ENCODE results near the gene PPP4R4.

PPP4R4 gene, protein sequence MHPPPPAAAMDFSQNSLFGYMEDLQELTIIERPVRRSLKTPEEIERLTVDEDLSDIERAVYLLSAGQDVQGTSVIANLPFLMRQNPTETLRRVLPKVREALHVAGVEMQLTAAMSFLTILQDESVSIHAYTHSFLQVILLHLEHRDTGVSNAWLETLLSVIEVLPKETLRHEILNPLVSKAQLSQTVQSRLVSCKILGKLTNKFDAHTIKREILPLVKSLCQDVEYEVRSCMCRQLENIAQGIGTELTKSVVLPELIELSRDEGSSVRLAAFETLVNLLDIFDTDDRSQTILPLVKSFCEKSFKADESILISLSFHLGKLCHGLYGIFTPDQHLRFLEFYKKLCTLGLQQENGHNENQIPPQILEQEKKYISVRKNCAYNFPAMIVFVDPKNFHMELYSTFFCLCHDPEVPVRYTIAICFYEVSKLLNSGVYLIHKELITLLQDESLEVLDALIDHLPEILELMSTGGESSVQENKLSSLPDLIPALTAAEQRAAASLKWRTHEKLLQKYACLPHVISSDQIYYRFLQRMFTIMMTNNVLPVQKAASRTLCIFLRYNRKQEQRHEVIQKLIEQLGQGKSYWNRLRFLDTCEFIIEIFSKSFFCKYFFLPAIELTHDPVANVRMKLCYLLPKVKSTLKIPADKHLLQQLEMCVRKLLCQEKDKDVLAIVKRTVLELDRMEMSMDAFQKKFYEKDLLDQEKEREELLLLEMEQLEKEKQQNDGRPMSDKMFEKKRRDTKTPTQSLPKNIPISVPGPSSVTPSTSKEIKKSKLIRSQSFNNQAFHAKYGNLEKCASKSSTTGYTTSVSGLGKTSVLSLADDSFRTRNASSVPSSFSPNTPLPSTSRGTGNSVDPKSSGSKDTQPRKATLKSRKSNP

DNA sequence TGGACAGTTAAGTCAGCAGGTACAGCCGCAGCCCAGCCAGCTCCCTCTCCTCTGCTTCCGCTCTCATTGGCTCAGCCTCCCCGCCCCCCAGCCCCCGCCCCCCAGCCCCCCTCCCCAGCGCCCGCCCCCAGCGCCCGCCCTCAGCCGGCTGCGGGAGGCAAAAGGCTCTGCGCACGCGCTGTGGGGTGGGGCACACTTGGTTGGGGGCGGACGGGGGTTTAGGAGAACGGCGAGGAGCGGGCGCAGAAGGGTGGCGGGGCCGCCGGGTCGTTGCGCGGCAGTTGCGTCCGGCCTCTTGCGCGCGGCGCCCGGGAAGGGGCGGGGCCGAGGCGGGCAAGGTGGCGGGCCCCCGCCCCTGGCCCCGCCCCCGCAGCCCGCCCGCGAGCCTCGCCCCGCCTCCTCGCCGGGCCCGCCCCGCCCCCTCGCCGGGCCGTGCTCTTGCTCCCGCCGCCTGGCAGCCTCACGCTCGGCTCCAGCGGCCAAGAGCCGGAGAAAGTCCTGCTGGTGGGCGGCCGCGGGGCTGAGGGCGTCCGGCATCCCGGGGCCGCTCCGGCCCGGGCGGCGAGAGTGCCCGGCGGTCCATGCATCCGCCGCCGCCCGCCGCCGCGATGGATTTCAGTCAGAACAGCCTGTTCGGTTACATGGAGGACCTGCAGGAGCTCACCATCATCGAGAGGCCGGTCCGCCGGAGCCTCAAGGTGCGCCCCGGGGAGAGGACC lies at the start of gene PPP4R4:
Gene PPP4R4, plus strand, starts transcription at position 438 of the 719 bp plus-strand sequence. Its CDS starts 144 bp downstream, at position 582.
- peak; percentile 76 for DNase-seq (ENCODE audit: low spot score)

DNA sequence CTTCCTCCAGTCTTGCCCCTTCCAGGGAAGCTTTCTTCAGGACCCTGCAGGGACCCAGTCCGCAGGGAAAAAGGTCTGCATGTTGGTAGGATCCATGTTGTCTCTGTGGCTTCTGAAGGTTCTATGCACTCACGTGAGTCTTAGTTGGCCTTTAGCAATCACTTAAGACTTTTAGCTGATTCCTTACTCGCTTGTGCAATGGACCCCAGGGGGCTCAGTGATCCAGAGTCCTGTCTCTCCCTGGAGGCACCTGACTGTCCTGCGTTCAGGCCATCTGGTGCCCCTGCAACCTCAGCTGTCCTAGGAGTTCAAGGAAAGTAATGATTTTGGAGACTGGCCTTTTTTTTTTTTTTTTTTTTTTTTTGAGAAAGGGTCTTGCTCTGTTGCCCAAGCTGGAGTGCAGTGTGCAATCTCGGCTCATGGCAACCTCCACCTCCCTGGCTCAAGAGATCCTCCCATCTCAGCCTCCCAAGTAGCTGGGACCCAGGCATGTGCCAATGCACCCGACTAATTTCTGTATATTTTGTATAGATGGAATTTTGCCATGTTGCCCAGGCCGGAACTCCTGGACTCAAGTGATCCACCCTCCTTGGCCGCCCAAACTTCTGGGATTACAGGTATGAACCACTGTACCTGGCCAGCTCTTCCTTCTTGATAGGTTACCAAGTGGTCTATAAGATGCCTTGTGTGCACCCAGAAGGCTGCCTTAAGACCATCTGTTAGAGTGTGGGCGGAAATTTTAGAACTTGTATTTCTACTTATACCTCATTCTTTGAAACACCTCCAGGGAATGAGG lies 49.3 kb upstream of the PPP4R4 start:
- no peak for DNase-seq (ENCODE audit: low spot score)

GRCh38 chr14:94125659-94126418 lies 48.3 kb upstream of the PPP4R4 start:
- no peak for DNase-seq (ENCODE audit: low spot score)

- DNase-seq (ENCODE audit: low spot score): no peak
Observed at GRCh38 chr14:94126419-94126677, 47.8 kb upstream of the PPP4R4 start.

DNA sequence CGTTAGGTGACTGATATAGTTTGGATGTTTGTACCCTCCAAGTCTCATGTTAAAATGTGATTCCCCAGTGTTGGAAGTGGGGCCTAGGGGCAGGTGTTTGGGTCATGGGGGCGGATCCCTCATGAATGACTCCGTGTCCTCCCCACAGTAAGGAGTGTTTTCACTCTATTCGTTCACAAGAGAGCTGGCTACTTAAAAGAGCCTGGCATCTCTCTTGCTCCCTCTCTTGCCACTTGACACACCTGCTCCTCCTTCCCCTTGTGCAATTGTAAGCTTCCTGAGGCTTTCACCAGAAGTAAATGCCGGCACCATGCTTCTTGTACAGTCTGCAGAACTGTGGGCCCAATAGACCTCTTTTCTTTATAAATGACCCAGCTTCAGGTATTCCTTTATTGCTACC lies 47.3 kb upstream of the PPP4R4 start:
- DNase-seq (ENCODE audit: low spot score): no peak

- DNase-seq (ENCODE audit: low spot score): no peak
Observed at GRCh38 chr14:94127330-94127729, 46.8 kb upstream of the PPP4R4 start.

DNA sequence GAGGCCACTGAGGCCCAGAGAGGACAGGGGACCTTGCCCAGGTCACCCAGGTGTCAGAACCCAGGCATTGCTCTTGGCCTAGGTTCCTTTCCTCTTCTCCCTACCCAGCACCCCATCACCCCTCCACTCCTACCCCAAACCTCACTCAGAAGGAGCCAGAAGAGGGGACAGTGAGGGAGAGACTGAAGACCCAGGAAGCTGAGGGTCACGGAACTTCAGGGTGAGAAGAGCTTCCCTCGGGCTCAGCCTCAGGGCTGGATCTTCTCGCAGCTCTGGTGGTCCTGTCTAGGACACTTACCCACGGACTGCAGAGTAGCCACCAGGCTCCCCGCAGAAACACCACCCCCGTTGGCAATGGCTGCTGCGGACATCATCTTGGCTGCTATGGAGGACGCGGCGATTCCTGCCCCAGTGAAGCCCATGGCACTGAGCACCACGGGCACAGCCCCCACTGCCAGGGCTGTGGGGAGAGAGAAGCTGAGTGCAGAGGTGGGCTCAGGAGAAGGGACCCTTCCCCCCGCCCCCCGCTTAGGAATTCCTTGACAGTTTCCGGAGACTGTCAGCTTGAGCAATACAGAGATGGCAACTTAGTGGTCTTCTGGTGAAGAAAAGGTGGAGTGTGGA lies 45.8 kb upstream of the PPP4R4 start:
- no peak for DNase-seq (ENCODE audit: low spot score)

GRCh38 chr14:94129111-94129757 lies 44.9 kb upstream of the PPP4R4 start, which contains the start of gene IFI27L2:
Gene IFI27L2, minus strand, starts transcription at chr14:94129604. Its CDS starts 40 bp downstream, at chr14:94129564.
- DNase-seq (ENCODE audit: low spot score): peak; percentile 60

GRCh38 chr14:94129758-94130414 lies 44.2 kb upstream of the PPP4R4 start:
- peak; percentile 27 for DNase-seq (ENCODE audit: low spot score)

DNA sequence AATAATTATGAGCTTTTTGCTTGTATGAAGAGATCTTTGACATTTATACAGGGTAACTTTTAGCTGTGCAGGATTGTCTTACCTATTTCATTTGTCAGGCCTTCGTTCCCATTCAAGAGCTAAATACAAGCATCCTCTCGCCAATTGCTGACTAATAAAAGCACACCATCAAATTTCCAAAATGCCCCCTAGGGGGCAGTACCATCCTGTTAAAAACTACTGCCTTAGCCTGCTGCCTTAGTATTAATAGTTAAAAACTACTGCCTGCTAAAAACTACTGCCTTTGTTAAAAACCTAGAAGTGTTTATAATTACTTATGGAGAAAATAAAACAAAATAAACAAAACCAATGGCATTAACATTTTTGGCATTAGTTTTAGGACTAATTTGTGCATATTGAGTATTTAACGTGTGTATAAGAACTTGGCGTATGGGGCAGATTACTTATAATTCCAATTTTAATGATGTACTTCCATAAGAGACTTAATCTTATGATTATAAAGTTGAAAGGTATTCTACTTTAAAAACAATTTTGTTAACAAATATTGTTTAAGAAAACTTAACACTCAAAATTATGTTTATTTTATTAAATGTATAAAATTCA lies 41.7 kb upstream of the PPP4R4 start:
- DNase-seq (ENCODE audit: low spot score): peak; percentile 60

DNA sequence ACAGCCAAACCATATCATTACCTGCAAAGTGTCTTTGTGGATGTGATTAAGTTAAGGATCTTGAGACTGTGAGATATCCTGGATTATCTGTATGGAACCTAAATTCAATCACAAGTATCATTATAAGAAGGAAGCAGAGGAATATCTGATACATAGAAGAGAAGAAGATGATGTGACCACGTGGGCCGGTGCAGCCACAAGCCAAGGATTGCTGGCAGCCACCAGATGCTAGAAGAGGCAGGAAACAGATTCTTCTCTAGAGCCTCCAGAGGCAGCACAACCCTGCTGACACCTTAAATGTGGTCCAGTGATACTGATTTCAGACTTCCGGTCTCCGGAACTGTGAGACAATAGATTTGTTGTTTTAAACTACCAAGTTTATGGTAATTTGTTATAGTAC lies 38.6 kb upstream of the PPP4R4 start:
- no peak for DNase-seq (ENCODE audit: low spot score)

GRCh38 chr14:94136575-94137331 lies 37.4 kb upstream of the PPP4R4 start:
- DNase-seq (ENCODE audit: low spot score): peak; percentile 76

GRCh38 chr14:94138251-94138650 lies 35.9 kb upstream of the PPP4R4 start:
- DNase-seq (ENCODE audit: low spot score): no peak

- no peak for DNase-seq (ENCODE audit: low spot score)
Observed at GRCh38 chr14:94139006-94139405, 35.1 kb upstream of the PPP4R4 start.

- no peak for DNase-seq (ENCODE audit: low spot score)
Observed at GRCh38 chr14:94139421-94139820, 34.7 kb upstream of the PPP4R4 start.

GRCh38 chr14:94142247-94142646 lies 31.9 kb upstream of the PPP4R4 start:
- no peak for DNase-seq (ENCODE audit: low spot score)

GRCh38 chr14:94142836-94143235 lies 31.3 kb upstream of the PPP4R4 start:
- no peak for DNase-seq (ENCODE audit: low spot score)

DNA sequence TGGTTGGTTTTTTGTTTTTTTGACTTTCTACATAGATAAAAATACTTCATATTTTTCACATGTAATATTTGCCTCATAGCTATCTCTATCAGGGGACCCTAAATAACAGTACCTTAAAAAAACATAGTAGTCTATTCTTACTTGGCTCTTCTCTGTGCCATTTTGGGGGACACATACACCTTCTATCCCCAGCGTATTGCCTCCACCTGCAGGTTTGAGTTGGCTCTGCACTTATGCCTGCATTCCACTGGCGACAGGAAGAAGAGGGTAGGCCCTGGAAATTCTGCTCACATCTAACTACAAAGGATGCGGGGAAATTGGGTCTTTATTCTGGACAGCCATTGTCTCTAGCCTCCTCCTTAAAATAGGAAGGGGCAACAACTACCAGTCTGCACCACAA lies 30.9 kb upstream of the PPP4R4 start:
- no peak for DNase-seq (ENCODE audit: low spot score)

Data from LoVo (cell line).